Mucosa of gallbladder (tissue), 1 donor: Measurements from ENCODE around the gene CMTM1. TPM values are rescaled to one million over a fixed set of nuclear protein-coding genes. Genes with fewer than 3 reads are reported as not detected.
A peak's percentile ranks its signal among the peaks of the same experiment; 100 is the strongest.

ENCODE experiments used
- DNase-seq: peaks from one replicate; pipeline ENCODE4 v3.0.0-alpha.2; 2020; ENCODE audit warnings: low spot score
- total RNA-seq: library from RNA; stranded (reverse); gene quantifications from one replicate; pipeline ENCODE4 v1.2.1, GENCODE V29; 2021
- donor health status: DM: no; HTN: no; CAD: no.

Gene CMTM1
- 12.1 TPM for total RNA-seq

GRCh38 chr16:66566051-66566901, at the start of gene CMTM1:
Gene CMTM1, plus strand, starts transcription at chr16:66566439. Its CDS starts 75 bp downstream, at chr16:66566514.
- no peak for DNase-seq

- DNase-seq = no peak
These were observed 49.8 kb upstream of the CMTM1 start for GRCh38 chr16:66516509-66516807.

GRCh38 chr16:66516808-66517585, 49.2 kb upstream of the CMTM1 start:
- peak; percentile 98 for DNase-seq

- DNase-seq = no peak
These were observed 48.5 kb upstream of the CMTM1 start for GRCh38 chr16:66517586-66518263.

GRCh38 chr16:66519482-66520373, 46.5 kb upstream of the CMTM1 start:
- DNase-seq = no peak

GRCh38 chr16:66520406-66521170, 45.7 kb upstream of the CMTM1 start:
- DNase-seq = no peak

- DNase-seq = no peak
These were observed 45.0 kb upstream of the CMTM1 start for GRCh38 chr16:66521252-66521713.

- no peak for DNase-seq
These were observed 44.1 kb upstream of the CMTM1 start for GRCh38 chr16:66521951-66522771.

GRCh38 chr16:66522816-66523590, 43.2 kb upstream of the CMTM1 start:
- DNase-seq = no peak

- DNase-seq = no peak
These were observed 42.3 kb upstream of the CMTM1 start for GRCh38 chr16:66523861-66524354.

GRCh38 chr16:66524601-66525164, 41.6 kb upstream of the CMTM1 start:
- DNase-seq = no peak

GRCh38 chr16:66525396-66526180, 40.7 kb upstream of the CMTM1 start:
- no peak for DNase-seq

- DNase-seq = no peak
These were observed 37.9 kb upstream of the CMTM1 start for GRCh38 chr16:66528294-66528693.

- DNase-seq = no peak
These were observed 36.8 kb upstream of the CMTM1 start for GRCh38 chr16:66529475-66529874.

GRCh38 chr16:66534376-66534799, 31.9 kb upstream of the CMTM1 start:
- no peak for DNase-seq

GRCh38 chr16:66536525-66536924, 29.7 kb upstream of the CMTM1 start:
- DNase-seq = no peak

GRCh38 chr16:66537236-66537635, 29.0 kb upstream of the CMTM1 start:
- DNase-seq = no peak

GRCh38 chr16:66538910-66539309, 27.3 kb upstream of the CMTM1 start:
- no peak for DNase-seq
